SKM-1 treated with dmso at 0.1 percent for 144 hours (cell line): ENCODE results near the gene IL17RA.

ENCODE experiments used
- DNase-seq: peaks from one replicate; lab custom pipeline; 2025; ENCODE audit not compliant: unreplicated experiment; lab: John Stamatoyannopoulos, UW

Gene IL17RA

DNA sequence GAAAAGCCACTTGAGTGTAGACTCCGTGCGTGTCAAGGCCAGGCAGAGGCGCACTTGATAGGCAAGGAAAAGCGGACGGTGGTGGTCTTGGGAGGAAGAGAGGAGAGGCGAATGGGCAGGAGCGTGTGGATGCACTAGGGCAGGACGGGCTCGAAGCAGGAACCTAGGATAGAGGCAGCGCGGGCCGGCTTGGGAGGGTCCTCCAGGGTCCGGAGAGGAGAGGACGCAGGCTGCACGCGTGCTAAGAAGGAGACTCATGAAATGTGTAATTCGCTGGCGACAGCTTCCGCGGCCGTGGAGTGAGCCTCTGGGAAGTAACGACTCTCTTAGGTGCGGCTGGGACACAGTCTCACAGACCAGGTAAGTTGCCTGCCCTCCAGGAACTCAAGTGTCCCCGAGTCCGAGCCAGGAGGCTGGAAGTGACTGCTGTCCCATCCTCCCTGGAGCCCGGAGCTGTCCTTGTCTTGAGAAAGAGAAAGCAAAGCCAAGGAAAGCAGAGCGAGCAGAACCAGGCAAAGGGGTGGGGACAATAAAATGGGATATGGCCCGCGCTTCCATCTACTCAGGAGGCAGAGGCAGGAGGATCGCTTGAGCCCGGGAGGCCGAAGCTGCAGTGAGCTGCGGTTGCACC lies 874 bp upstream of the IL17RA start:
- DNase-seq, result no peak

- no peak for DNase-seq
Observed at GRCh38 chr22:17085277-17086181, 729 bp downstream of the IL17RA start.

GRCh38 chr22:17086296-17086695 lies 1.5 kb downstream of the IL17RA start:
- DNase-seq, result no peak

GRCh38 chr22:17086788-17087497 lies 2.1 kb downstream of the IL17RA start:
- no peak for DNase-seq

- peak; percentile 54 for DNase-seq
Observed at GRCh38 chr22:17087498-17088131, 2.8 kb downstream of the IL17RA start.

DNA sequence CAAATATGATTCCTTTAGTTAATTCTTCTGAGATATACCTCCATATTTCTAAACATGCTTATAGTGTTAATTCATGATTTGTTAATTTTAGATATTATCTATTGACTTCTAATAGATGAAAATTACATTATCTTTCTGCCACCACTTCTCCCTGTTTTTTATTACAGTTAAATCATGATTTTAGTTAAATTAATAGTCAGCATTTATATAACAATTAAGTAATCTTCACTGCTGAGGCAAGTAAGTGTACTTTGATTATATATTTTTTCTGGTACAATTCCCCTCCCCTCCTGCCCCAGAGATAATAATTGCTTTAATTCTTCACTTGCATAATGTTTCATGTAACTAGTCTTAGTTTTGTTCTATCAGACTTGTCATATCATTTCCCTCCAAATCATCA lies 5.8 kb downstream of the IL17RA start:
- no peak for DNase-seq

- no peak for DNase-seq
Observed at GRCh38 chr22:17091851-17092250, 7.1 kb downstream of the IL17RA start.

DNA sequence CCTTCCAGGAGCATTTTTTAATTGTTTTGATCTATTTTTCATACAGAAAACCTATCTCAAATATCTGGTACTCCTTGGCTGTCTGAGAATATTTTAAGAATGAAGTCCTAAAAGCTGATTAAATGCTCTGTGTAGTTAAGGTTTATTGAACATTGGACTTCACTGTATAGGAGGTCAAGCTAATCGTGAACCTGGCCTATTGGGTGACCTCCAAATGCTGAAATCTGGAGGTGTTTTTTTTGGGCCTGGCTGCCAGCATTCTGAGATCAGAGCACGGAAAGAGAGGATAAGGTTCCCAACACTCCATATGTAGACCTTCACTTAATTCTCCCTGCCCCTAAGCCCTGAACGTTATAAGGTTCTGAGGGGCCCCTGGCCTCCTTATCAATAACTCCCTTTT lies 8.3 kb downstream of the IL17RA start:
- no peak for DNase-seq

DNA sequence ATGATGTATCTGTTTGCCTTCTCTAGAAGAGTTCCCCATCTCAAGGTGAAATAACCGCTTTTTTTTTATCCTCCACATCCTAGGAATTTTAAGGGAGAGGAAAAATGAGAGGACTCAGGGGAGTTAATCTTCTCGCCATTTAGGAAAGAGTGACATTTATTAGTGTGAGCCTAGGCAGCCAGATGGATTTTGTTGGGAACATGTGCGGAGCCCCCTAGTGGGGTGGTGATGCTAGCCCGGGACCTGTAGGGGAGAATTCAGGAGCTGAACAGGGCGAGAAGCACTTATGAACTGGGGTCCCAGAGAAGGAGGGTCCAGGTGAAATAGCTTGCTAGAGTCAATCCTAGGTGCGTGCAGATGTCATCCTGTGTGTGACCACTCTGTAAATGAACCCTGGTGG lies 10.7 kb downstream of the IL17RA start:
- no peak for DNase-seq

GRCh38 chr22:17096071-17096470 lies 11.3 kb downstream of the IL17RA start:
- DNase-seq, result no peak

GRCh38 chr22:17097062-17097461 lies 12.3 kb downstream of the IL17RA start:
- no peak for DNase-seq

DNA sequence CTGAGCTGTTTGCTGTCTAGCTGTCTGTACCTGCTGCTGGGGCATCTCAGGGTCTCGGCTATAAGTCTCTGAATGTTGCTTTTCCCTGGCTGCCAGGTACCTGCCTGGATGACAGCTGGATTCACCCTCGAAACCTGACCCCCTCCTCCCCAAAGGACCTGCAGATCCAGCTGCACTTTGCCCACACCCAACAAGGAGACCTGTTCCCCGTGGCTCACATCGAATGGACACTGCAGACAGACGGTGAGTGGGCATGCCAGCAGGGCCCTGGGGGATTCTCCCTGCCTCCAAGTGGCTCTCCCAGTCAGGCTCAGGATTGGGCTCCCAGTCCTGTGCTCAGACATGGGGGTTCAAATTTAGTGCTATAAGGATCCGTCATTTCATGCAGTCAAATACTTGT lies 12.9 kb downstream of the IL17RA start:
- no peak for DNase-seq

- peak; percentile 99 for DNase-seq
Observed at GRCh38 chr22:17098379-17098819, 13.6 kb downstream of the IL17RA start.

- DNase-seq, result no peak
Observed at GRCh38 chr22:17100621-17101020, 15.8 kb downstream of the IL17RA start.

- DNase-seq, result no peak
Observed at GRCh38 chr22:17101475-17102296, 16.9 kb downstream of the IL17RA start.

DNA sequence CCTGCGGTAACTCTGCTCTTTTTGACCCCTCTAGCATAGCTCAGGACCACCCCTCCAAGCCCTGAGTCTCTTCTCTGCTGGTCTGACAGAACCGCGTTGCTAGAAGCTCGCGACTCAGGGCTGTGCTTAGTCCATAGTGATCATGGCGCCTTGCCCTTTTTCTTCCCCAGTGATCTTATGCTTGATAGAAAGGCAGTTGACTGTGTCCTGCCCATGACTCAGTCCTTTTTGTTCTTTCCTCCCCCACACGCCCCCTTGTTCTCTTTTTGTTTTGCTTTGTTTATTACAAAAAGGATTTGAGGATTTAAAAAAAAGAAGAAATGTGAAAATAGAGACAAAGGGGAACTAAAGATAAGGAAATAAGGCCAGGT lies 17.5 kb downstream of the IL17RA start:
- no peak for DNase-seq

- DNase-seq, result no peak
Observed at GRCh38 chr22:17103351-17103750, 18.6 kb downstream of the IL17RA start.

DNA sequence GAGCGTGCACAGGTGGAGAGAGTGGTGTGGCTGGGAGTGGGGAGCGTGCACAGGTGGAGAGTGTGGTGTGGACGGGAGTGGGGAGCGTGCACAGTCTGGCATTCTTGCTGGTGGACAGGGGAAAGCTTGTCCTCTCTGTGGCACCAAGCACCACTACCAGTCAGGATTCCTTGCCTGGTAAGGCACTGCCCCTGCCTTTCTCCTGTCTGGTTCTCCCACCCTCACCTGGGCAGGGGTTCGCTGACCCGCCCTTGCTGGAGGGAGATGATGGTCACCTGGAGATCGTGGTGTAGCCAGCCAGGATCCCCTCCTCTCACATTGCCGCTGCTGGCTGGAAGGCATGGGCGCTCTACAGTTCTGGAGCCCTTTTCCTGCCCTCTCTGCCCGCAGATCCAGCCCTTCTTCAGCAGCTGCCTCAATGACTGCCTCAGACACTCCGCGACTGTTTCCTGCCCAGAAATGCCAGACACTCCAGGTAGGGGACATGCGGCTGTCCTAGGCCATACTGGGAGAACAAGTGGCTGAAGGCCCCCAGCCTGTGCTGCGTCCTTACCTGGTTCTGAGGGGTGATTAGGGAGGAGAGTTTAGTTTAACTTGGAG lies 19.6 kb downstream of the IL17RA start:
- DNase-seq, result no peak

- no peak for DNase-seq
Observed at GRCh38 chr22:17105143-17106129, 20.6 kb downstream of the IL17RA start.
